ENCODE measurements around the gene RNF144A. TPM values are rescaled to one million over a fixed set of nuclear protein-coding genes. Genes with fewer than 3 reads are reported as not detected.

The RNF144A gene
- total RNA-seq, 4 donors from 2014 or later = 8.0 to 25.4 (median 15.8) TPM

GRCh38 chr2:6930923-6931647 is 13.9 kb downstream of the RNF144A start:
- no peak for TF ChIP-seq EP300 (IDR thresholded peaks at IDR 0.05)
- TF ChIP-seq POLR2A (IDR thresholded peaks at IDR 0.05) = no peak
- no peak for TF ChIP-seq CTCF (IDR thresholded peaks at IDR 0.05)
- no peak for TF ChIP-seq POLR2AphosphoS5 (IDR thresholded peaks at IDR 0.05)
- peaks cover 3% of the 10 kb centered on the region for H3K4me1 ChIP-seq
- H3K4me3 ChIP-seq = no peak overlapping the region
- WGBS = 93% methylated on average over 4 of the region's 4 CpGs
- H3K27me3 ChIP-seq = no peaks in the 10 kb centered on the region
- H3K9me3 ChIP-seq = no peaks in the 10 kb centered on the region
- no peak overlapping the region for H3K27ac ChIP-seq
- H3K36me3 ChIP-seq = no peaks in the 10 kb centered on the region
- no peak for DNase-seq (ENCODE audit: low spot score in 2 of 2)

DNA sequence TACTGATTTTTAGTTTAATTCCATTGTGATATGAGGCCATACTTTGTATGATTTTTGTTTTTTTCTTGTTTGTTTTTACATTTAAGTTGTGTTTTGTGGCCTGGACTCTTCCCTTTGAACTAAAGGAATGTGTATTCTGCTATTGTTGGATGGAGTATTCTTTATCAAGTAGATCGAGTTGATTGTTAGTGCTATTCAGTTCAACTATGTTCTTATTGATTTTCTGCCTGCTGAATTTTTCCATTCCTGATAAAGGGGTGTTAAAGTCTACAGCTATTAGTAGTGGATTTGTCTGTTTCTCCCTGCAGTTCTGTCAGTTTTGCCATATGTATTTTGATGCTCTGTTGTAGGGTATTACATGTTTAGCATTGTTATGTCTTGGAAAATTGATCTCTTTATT is 14.5 kb downstream of the RNF144A start:
- WGBS = 90% methylated on average over 1 of the region's 1 CpG
- Histone ChIP-seq H3K27ac (no peak overlapping the region), H3K4me1 (peaks cover 3% of the 10 kb centered on the region), H3K36me3 (no peaks in the 10 kb centered on the region), H3K9me3 (no peaks in the 10 kb centered on the region), H3K4me3 (no peak overlapping the region), H3K27me3 (no peaks in the 10 kb centered on the region)
- no peak for TF ChIP-seq EP300 (IDR thresholded peaks at IDR 0.05)
- TF ChIP-seq CTCF (IDR thresholded peaks at IDR 0.05) = no peak
- TF ChIP-seq POLR2AphosphoS5 (IDR thresholded peaks at IDR 0.05) = no peak
- no peak for TF ChIP-seq POLR2A (IDR thresholded peaks at IDR 0.05)
- DNase-seq (ENCODE audit: low spot score in 2 of 2) = no peak

GRCh38 chr2:6932206-6932605 is 15.0 kb downstream of the RNF144A start:
- WGBS = 100% methylated on average over 1 of the region's 1 CpG

DNA sequence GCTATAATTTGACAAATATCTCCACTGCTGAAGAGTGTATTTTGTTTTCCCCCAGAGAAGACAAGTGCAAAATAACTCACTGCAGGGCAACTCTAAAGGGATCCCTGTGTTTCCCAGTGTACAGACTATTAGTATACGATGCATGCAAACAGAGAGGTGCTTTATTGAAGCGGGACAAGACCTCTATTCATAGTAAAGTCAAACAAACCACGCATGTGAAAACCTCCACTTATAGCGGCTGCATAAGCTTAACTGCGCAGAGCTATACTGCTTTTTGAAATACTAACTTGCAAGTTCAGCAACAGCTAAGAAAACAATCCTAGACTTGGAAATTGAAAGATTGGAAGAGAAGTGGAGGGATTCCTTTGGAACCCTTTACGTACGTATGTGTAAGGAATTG is 15.6 kb downstream of the RNF144A start:
- no peak for DNase-seq (ENCODE audit: low spot score in 2 of 2)
- WGBS = 91% methylated on average over 7 of the region's 7 CpGs
- Histone ChIP-seq H3K9me3 (no peaks in the 10 kb centered on the region), H3K4me1 (no peaks in the 10 kb centered on the region), H3K27me3 (no peaks in the 10 kb centered on the region), H3K27ac (no peak overlapping the region), H3K4me3 (no peak overlapping the region), H3K36me3 (no peaks in the 10 kb centered on the region)
- TF ChIP-seq POLR2A (IDR thresholded peaks at IDR 0.05) = no peak
- no peak for TF ChIP-seq CTCF (IDR thresholded peaks at IDR 0.05)
- no peak for TF ChIP-seq EP300 (IDR thresholded peaks at IDR 0.05)
- no peak for TF ChIP-seq POLR2AphosphoS5 (IDR thresholded peaks at IDR 0.05)

More at GRCh38 chr2:6932206-6932605, 15.0 kb downstream of the RNF144A start:
- Histone ChIP-seq H3K36me3 (no peaks in the 10 kb centered on the region), H3K9me3 (no peaks in the 10 kb centered on the region), H3K4me3 (no peak overlapping the region), H3K4me1 (peaks cover 2% of the 10 kb centered on the region), H3K27me3 (no peaks in the 10 kb centered on the region), H3K27ac (no peak overlapping the region)
- TF ChIP-seq EP300 (IDR thresholded peaks at IDR 0.05) = no peak
- TF ChIP-seq CTCF (IDR thresholded peaks at IDR 0.05) = no peak
- no peak for TF ChIP-seq POLR2AphosphoS5 (IDR thresholded peaks at IDR 0.05)
- no peak for TF ChIP-seq POLR2A (IDR thresholded peaks at IDR 0.05)
- DNase-seq (ENCODE audit: low spot score in 2 of 2) = no peak

- no peak for DNase-seq (ENCODE audit: low spot score in 2 of 2)
- H3K27me3 ChIP-seq = no peaks in the 10 kb centered on the region
- H3K4me3 ChIP-seq = no peak overlapping the region
- no peak overlapping the region for H3K27ac ChIP-seq
- no peak for TF ChIP-seq EP300 (IDR thresholded peaks at IDR 0.05)
- TF ChIP-seq POLR2AphosphoS5 (IDR thresholded peaks at IDR 0.05) = no peak
- no peak for TF ChIP-seq POLR2A (IDR thresholded peaks at IDR 0.05)
- TF ChIP-seq CTCF (IDR thresholded peaks at IDR 0.05) = no peak
- no peaks in the 10 kb centered on the region for H3K36me3 ChIP-seq
- no peaks in the 10 kb centered on the region for H3K4me1 ChIP-seq
- WGBS = 69% methylated on average over 3 of the region's 3 CpGs
- H3K9me3 ChIP-seq = no peaks in the 10 kb centered on the region
These were observed 16.7 kb downstream of the RNF144A start for GRCh38 chr2:6933911-6934310.

Data from suprapubic skin (tissue), 4 donors.